ENCODE results near the gene CSNK1D.

CSNK1D gene

DNA sequence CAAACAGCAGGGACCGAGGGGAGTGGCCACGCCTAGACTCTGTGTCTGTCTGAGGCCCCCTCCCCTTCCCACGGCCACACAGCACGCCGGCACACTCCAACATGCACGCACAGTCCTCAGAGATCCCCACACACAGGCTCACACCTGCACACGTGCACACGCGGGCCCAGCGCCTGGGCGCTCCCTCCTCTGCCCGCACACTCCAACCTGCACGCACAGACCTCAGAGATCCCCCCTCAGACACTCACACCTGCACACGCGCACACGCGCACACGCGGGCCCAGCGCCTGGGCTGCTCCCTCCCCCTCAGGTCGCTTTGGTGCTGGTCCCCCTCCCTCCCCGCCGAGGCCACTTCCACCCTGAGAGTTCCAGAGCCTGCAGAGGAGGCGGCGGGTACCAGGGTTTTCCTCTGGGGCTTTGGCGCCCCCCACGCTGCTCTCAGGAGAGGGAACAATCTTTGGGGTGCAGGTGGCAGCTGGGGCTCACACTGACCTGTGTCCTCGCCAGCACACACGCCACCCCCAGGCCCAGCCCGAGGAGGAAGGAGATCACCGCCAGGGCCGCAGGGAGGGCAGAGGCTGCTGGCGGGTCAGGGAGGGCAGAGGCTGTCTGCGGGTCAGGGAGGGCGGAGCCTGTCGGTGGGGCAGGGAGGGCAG is 42.3 kb upstream of the CSNK1D start:
- TF ChIP-seq GATA2 (IDR thresholded peaks at IDR 0.05; ENCODE audit: low read depth, low read length) (no peak), GATA3 (IDR thresholded peaks at IDR 0.05; ENCODE audit: low read depth, low read length) (no peak)

DNA sequence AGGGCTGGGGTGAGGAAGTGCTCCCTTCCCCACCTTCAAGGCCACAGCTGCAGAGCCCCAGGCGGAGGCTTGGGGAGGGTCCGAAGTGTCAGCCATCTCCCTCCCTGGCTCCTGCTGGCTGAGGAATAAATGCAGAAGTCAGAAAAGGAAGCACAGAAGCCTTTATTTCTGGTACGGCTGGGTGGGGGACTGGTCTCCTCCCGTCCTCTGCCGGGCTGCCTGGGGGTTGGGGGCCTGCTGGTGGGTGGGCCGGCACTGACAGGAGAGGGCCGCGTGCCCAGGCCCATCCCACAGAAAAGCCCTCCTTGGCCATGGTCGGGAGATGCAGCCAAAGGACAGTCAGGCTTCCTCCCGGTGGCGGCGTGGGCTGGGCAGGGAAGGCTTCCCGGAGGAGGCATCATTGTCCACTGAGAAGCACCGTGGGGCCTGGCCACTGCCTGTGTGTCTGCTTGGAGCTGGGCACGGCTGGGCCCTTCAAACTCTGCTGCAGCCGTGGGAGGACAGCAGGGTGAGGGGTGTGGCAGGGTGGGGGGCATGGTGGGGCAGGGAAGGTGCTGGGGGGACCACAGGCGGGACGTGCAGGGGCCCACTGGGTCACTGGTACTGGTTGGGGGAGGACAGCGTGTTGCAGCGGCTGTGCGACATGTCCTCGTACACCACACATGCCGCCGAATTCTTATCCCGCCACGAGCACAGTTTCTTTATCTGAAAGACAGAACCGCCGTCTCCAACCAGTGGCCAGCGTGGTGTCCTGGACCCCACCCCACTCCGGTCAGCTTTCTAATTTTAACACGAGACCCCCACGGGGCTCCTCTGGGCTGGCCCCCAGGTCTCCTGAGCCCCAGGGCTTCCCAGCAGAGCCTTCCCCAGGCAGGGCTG is 41.5 kb upstream of the CSNK1D start:
- TF ChIP-seq GATA3 (IDR thresholded peaks at IDR 0.05; ENCODE audit: low read depth, low read length) (no peak), GATA2 (IDR thresholded peaks at IDR 0.05; ENCODE audit: low read depth, low read length) (no peak)

DNA sequence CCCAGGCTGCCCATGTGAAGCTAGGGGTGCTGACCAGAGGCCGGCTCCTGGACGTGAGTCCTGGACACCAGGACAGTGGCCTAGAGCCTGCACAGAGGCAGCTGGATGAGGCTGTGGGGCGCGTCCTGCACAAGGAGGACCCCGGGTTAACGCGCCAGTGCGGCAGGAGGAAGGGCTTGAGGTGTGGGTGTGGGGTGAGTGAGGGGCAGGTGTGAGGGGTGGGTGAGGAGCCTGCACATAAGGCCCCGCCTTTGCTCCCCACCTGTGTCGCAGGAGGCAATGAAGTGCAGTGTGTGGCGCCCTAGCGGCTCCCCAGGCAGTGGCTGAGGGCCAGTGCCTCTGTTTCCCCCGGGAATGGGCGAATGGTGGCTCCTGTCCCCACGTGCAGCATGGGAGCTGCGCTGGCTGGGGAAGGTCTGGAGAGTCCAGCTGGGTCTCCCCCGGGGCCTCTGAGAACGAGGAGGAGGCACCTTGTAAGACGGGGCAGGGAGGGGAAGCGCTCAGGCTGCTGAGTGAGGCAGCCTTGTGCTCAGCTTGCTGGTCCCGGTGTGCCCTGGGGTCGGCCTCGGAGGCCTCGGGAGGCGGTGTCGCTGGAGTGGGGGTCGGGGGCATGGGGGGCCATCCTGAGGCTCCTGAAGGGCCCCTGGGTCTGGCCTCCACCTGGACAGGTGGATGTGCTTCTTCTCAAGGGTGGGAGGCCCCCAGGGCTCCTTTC is 40.7 kb upstream of the CSNK1D start:
- TF ChIP-seq GATA3 (IDR thresholded peaks at IDR 0.05; ENCODE audit: low read depth, low read length) (no peak), GATA2 (IDR thresholded peaks at IDR 0.05; ENCODE audit: low read depth, low read length) (no peak)

DNA sequence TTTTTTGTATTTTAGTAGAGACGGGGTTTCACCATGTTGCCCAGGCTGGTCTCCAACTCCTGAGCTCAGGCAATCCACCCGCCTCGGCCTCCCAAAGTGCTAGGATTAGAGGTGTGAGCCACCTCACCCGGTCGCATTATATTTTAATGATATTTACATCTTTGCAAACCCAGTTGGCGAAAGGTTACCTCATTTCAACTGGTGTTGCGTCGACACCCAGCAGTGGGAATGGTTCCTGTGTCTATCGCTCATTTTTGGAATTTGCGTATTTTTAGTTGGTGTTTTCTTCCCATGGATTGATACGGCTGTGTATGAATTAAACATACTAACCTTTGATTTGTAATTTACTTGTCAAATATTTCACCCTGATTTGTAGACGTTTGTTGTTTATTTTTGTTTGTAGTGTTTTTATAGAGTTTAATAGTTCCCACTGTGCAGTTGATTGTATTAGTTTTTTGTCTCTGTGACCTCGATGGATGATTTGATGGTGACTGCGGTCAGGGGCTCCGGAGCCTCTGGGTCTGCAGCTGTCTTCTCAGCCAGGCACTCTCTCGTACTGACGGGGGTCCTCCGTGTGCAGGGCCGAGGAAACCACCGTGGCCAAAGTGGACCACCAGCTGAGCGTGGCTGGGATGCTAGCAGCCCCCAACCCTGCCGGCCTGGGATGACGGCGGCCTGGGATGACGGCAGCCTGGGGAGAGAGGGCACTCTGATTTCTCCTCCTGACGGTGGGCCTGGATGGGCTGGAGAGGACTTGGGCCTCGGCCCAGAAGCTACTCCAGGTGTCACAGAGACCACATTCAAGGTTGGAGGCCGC is 39.9 kb upstream of the CSNK1D start:
- TF ChIP-seq GATA3 (IDR thresholded peaks at IDR 0.05; ENCODE audit: low read depth, low read length) (no peak), GATA2 (IDR thresholded peaks at IDR 0.05; ENCODE audit: low read depth, low read length) (no peak)

DNA sequence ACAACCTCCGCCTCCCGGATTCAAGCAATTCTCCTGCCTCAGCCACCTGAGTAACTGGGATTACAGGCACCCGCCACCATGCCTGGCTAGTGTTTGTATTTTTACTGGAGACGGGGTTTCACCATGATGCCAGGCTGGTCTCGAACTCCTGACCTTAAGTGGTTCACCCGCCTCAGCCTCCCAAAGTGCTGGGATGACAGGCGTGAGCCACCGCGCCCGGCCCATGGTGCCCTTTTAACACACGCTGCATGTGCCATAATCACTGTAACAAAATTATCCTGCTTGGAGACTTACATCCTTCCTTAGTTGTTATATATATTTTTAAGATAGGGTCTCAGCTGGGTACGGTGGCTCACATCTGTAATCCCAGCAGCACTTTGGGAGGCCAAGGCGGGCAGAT is 38.5 kb upstream of the CSNK1D start:
- TF ChIP-seq GATA3 (IDR thresholded peaks at IDR 0.05; ENCODE audit: low read depth, low read length) (no peak), GATA2 (IDR thresholded peaks at IDR 0.05; ENCODE audit: low read depth, low read length) (no peak)

DNA sequence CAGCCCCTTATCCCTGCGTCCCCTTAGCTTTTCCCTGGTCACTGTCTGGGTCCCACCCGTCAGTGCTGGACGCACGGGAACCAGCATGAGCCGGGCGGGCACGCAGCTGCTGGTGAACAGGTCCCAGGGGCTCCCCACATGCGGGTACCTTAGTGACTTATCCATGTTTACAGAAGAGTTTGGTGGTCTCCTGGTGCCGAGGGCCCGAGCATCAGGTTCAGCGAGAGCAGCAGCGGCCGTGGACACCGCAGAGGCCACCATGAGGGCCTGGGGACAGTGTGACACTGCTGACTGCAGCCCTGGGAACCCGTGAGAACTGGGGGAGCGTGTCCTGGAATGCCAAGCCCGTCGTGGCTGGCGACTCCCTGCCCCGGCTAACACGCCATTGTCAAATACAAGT is 37.4 kb upstream of the CSNK1D start:
- no peak for TF ChIP-seq GATA3 (IDR thresholded peaks at IDR 0.05; ENCODE audit: low read depth, low read length)
- no peak for TF ChIP-seq GATA2 (IDR thresholded peaks at IDR 0.05; ENCODE audit: low read depth, low read length)

DNA sequence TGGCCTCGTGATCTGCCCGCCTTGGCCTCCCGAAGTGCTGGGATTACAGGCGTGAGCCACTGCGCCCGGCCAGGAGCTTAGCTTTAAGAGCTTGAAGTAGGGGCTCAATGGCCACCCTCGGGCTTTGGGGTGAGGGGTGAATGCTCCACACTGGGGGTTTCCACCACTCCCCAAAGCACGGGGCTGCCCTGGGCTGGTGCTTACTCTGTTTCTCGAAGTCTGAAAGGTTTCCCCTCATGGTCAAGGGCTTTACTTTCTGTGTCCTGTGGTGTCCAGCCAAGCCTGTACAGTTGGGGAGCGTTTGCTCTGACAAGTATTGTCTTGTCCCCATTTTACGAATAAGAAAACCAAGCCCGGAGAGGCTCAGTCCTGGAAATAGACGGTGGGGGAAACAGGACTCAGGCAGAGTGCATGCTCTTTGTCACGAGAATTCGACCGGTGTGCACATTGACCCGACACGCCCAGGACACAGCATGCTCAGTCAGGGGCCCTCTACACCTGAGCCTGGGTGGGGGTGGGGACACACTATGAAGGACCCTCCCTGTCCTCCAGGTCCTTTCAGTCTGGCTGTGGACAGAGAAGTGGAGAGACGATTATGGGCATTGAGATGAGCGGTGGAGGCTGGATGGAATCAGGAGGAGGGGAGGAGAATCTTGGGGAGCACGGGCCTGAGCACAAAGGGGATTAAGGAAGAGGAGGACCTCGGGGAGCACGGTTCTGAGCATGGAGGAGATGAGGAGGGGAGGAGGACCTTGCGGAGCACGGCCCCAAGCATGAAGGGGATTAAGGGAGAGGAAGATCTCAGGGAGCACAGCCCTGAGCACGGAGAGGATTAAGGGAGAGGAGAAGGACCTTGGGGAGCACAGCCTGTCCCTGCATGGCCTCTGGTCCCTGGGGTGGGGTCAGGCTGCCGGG is 36.4 kb upstream of the CSNK1D start:
- TF ChIP-seq GATA3 (IDR thresholded peaks at IDR 0.05; ENCODE audit: low read depth, low read length) (no peak), GATA2 (IDR thresholded peaks at IDR 0.05; ENCODE audit: low read depth, low read length) (no peak)

DNA sequence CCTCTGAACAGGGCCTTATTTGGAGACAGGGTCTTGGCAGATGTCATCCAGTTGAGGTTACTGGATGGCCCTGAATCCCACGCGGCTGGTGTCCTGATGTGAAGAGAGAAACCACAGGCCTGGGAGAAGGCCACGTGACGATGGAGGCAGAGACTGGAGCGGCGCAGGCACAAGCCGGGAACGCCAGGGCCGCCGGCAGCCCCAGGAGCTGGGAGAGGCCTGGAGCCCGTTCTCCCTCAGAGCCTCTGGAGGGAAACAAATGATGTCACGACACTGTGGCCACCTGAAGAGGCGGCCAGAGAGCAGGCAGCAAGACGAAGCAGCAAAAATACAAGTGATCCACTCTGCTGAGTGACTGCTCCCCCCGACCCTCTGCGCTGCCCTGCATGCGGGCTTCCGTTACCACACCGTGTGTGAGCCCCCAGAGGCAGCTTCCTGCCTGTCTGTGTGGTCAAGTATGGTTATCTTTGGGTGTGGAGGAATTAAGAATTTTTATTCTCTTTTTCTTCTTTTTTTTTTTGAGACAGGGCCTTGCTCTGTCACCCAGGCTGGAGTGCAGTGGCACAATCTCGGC is 32.3 kb upstream of the CSNK1D start:
- no peak for TF ChIP-seq GATA3 (IDR thresholded peaks at IDR 0.05; ENCODE audit: low read depth, low read length)
- TF ChIP-seq GATA2 (IDR thresholded peaks at IDR 0.05; ENCODE audit: low read depth, low read length): no peak

DNA sequence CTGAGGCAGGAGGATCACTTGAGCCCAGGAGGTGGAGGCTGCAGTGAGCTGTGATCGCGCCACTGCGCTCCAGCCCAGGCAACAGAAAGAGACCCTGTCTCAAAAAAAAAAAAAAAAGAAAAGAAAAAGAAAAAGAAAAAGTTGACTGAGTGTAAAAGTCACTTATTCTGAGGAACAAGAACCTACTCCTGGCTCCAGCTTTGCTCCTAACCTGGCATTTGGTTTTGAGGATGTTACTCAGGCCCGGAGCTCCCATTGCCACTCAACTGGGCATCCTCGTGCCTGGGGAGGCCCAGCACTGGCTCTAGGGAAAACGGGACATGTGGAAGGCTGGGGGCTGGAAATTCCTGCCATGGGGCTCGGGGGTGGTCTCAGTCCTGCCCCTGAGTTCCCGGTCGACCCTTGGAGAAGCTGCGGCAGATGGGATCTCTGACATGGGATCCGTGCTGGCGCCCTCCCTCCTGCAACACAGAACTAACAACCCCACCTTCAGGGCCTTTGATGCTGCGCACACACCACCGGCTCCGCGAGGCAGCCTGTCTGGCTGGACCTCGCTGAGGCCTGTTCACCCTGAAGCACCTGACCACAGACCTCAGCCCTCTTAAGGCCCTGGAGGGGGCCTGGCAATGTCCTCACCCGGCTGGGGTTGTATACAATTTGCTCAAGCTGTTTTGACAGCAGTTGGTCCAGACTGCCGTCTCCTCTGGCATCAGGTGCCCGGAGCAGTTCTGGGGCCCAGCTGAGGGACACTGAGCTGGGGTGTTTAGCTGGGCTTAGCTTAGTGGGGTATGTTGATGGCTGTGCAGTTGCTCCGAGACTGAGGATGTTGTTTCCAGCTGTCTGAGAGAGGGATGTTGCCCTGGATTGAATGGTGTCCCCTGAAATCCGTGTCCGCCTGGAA is 31.6 kb upstream of the CSNK1D start:
- no peak for TF ChIP-seq GATA2 (IDR thresholded peaks at IDR 0.05; ENCODE audit: low read depth, low read length)
- TF ChIP-seq GATA3 (IDR thresholded peaks at IDR 0.05; ENCODE audit: low read depth, low read length): no peak

DNA sequence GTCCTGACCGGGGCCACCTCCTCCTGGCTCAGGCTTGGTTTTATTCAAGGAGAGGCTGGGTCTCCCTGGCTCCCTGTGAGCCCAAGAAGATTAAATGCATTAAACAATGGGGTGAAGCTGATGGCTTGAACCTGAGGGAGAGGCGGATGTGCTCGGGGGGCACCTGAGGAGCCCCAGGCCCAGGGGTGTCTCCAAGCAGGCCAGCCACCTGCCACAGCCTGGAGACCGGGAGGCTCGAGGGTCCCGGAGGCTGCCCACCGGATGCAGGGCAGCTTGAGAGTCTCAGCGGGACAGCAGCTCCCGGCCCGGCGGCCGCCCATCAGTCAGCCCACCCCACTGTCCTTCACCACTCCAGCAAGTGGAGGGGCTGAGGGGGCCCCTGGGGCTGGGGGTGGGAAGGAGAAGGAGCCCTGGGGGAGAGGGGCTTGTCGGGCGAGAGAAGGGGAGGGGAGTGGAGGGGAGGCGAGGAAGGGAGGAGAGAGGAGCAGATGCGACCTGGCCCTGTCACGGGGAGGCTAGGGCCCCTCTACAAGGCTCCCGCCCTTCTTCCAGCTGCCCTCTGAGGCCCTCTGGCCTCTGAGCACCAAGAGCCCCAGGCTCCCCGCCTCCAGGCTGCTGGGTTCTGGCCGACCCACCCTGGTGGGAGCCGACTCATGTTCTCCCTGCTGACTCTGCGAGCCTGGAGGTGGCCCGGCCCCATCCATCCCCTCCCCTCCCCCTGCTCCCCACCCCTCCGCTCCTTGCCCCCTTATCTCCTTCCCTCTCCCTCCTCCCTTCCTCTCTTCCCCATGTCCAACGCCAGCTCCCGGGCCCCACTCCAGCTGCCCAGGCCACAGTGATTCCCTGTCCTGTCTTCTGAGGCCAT is 30.7 kb upstream of the CSNK1D start:
- TF ChIP-seq GATA3 (IDR thresholded peaks at IDR 0.05; ENCODE audit: low read depth, low read length) (no peak), GATA2 (IDR thresholded peaks at IDR 0.05; ENCODE audit: low read depth, low read length) (no peak)

Data from SH-SY5Y (cell line).